PFSK-1 (cell line): Measurements from ENCODE around the gene MYBPC1.

Experiments used
- FOXP2 ChIP-seq: optimal IDR thresholded peaks from 2 replicates; pipeline ENCODE3; 2011; ENCODE audit warnings: borderline replicate concordance, control low read depth, inconsistent platforms; ENCODE audit not compliant: insufficient read depth; ENCODE audit errors: extremely low read length, extremely low read depth
- POLR2AphosphoS5 ChIP-seq: IDR thresholded peaks from 2 replicates; pipeline ENCODE4 v1.6.1; 2012; ENCODE audit warnings: low read depth, mild to moderate bottlenecking, control low read depth, low read length, moderate library complexity
- SIN3A ChIP-seq: IDR thresholded peaks from 2 replicates; pipeline ENCODE4 v1.6.1; 2012; ENCODE audit warnings: mild to moderate bottlenecking, low read length, moderate library complexity, borderline replicate concordance; ENCODE audit not compliant: insufficient read depth
- TAF1 ChIP-seq: IDR thresholded peaks from 2 replicates; pipeline ENCODE4 v1.6.1; 2012; ENCODE audit warnings: low read length, control low read depth, borderline replicate concordance; ENCODE audit not compliant: insufficient read depth
- TF ChIP-seq, protein P1 (sequence below), 2 experiments: IDR thresholded peaks; 2 replicates each; pipeline versions ENCODE4 v1.6.1 to v1.8.0; 2011 to 2012; ENCODE audit warnings: low read depth in 2 of 2, low read length in 2 of 2, control low read depth in 1 of 2, inconsistent platforms in 1 of 2, mild to moderate bottlenecking in 1 of 2, moderate library complexity in 1 of 2; ENCODE audit not compliant: insufficient read depth in 1 of 2

Gene MYBPC1

DNA sequence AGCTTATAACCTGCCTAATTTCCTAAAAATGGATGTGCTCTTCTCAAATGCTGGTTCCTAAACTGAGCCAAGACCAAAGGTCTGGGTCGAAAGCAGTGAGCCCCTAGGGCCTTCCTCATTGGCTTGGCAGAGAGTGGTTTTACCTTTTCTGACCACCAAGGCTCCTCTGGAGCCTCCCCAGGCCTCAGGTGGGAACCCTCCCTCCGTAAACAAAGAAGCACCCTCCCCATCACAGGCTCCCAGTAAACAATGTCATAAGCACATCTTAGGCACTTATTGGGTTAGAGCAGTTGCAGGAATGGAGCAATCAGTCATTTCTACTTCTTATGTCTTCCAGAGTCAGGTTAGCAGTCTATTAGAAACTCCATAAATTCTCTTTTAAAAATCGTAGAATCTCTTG, 108.7 kb downstream of the MYBPC1 start:
- TF ChIP-seq FOXP2 (no peak), POLR2AphosphoS5 (no peak), SIN3A (no peak), TAF1 (no peak)
- TF ChIP-seq, protein P1, sequence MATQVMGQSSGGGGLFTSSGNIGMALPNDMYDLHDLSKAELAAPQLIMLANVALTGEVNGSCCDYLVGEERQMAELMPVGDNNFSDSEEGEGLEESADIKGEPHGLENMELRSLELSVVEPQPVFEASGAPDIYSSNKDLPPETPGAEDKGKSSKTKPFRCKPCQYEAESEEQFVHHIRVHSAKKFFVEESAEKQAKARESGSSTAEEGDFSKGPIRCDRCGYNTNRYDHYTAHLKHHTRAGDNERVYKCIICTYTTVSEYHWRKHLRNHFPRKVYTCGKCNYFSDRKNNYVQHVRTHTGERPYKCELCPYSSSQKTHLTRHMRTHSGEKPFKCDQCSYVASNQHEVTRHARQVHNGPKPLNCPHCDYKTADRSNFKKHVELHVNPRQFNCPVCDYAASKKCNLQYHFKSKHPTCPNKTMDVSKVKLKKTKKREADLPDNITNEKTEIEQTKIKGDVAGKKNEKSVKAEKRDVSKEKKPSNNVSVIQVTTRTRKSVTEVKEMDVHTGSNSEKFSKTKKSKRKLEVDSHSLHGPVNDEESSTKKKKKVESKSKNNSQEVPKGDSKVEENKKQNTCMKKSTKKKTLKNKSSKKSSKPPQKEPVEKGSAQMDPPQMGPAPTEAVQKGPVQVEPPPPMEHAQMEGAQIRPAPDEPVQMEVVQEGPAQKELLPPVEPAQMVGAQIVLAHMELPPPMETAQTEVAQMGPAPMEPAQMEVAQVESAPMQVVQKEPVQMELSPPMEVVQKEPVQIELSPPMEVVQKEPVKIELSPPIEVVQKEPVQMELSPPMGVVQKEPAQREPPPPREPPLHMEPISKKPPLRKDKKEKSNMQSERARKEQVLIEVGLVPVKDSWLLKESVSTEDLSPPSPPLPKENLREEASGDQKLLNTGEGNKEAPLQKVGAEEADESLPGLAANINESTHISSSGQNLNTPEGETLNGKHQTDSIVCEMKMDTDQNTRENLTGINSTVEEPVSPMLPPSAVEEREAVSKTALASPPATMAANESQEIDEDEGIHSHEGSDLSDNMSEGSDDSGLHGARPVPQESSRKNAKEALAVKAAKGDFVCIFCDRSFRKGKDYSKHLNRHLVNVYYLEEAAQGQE (IDR thresholded peaks at IDR 0.05; ENCODE audit: insufficient read depth in 1 of 2, low read depth in 2 of 2, low read length in 2 of 2) = no peak

DNA sequence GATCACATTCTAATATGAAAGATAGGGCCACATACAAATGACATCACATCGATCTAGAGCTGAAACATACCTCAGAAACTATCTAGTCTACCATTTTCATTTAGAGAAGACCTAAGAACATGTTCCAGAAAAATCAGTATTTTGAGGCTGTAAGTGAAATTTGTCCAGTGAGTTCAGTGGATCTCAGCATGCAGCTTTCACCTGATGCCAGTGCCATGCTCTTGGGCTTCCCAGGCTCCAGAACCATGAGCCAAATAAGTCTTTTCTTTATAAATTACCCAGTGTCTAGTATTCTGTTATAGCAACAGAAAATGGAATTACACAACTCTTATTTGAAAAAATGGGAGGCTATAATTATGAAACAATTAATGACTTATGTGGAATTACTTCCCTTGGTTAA, 111.6 kb downstream of the MYBPC1 start:
- TF ChIP-seq POLR2AphosphoS5 (no peak), FOXP2 (no peak), SIN3A (no peak), TAF1 (no peak)
- TF ChIP-seq, protein P1 (IDR thresholded peaks at IDR 0.05; ENCODE audit: insufficient read depth in 1 of 2, low read depth in 2 of 2, low read length in 2 of 2) = no peak

- TF ChIP-seq TAF1 (no peak), POLR2AphosphoS5 (no peak), SIN3A (no peak), FOXP2 (no peak)
- TF ChIP-seq, protein P1 (IDR thresholded peaks at IDR 0.05; ENCODE audit: insufficient read depth in 1 of 2, low read depth in 2 of 2, low read length in 2 of 2) = no peak
These were observed 112.5 kb downstream of the MYBPC1 start for GRCh38 chr12:101707131-101707782.

GRCh38 chr12:101710288-101710687, 115.5 kb downstream of the MYBPC1 start:
- TF ChIP-seq TAF1 = no peak
- TF ChIP-seq FOXP2 = no peak
- TF ChIP-seq SIN3A = no peak
- TF ChIP-seq, protein P1 (IDR thresholded peaks at IDR 0.05; ENCODE audit: insufficient read depth in 1 of 2, low read depth in 2 of 2, low read length in 2 of 2) = no peak
- no peak for TF ChIP-seq POLR2AphosphoS5
